Measurements from ENCODE around the gene MITD1. TPM values are rescaled to one million over a fixed set of nuclear protein-coding genes. Genes with fewer than 3 reads are reported as not detected.
"Not testable (repeated sequence)": the region's sequence is repeated elsewhere in the genome, so short reads cannot be mapped to it uniquely, and the experiment has no call there.

The MITD1 gene
- polyA plus RNA-seq, 5 donors: 39.8 to 65.9 (median 58.2) TPM

- DNase-seq: no peak
Measured at GRCh38 chr2:99158599-99158998, 22.3 kb downstream of the MITD1 start.

GRCh38 chr2:99156891-99157290, 24.0 kb downstream of the MITD1 start:
- DNase-seq: no peak

GRCh38 chr2:99154643-99155536, 26.0 kb downstream of the MITD1 start, which contains the start of the genes LIPT1 and TSGA10:
LIPT1 (plus strand) TSS chr2:99154967; CDS start chr2:99161958, 6,991 bp downstream.
TSGA10 (minus strand) TSS chr2:99154942; CDS start chr2:99109439, 45,503 bp downstream.
- peak; percentile 91 to 92 for DNase-seq

GRCh38 chr2:99153921-99154604, 26.8 kb downstream of the MITD1 start:
- DNase-seq: no peak

- no peak for DNase-seq
Measured at GRCh38 chr2:99152199-99152895, 28.5 kb downstream of the MITD1 start.

GRCh38 chr2:99150706-99151105, 30.2 kb downstream of the MITD1 start:
- no peak for DNase-seq

- DNase-seq: peak; percentile 88 to 90
Measured at GRCh38 chr2:99141110-99142108, 39.4 kb downstream of the MITD1 start, which contains the start of gene C2orf15. C2orf15 (plus strand) TSS chr2:99141707; CDS start chr2:99150559, 8,852 bp downstream.

- DNase-seq: no peak
Measured at GRCh38 chr2:99140860-99141109, 40.1 kb downstream of the MITD1 start.

GRCh38 chr2:99140056-99140859, 40.6 kb downstream of the MITD1 start:
- no peak for DNase-seq

- DNase-seq: no peak
Measured at GRCh38 chr2:99139003-99139402, 41.9 kb downstream of the MITD1 start.

- DNase-seq: not testable (repeated sequence)
Measured at GRCh38 chr2:99135044-99135556, 45.8 kb downstream of the MITD1 start.

- no peak for DNase-seq
Measured at GRCh38 chr2:99127981-99128380, 52.9 kb downstream of the MITD1 start.

Other genes with a start within 250 kb of the MITD1 start
- 1 to 10 TPM; 3.2 to 7.2 (median 5.3) TPM for gene CRACDL, start 244.8 kb downstream of the MITD1 start, polyA plus RNA-seq (ENCODE audit: insufficient read depth in 1 of 5, insufficient read length in 5 of 5, low replicate concordance in 1 of 5)
- 1 to 10 TPM; 5.2 to 8.3 (median 8.1) TPM for gene C2orf15, start 39.4 kb downstream of the MITD1 start, polyA plus RNA-seq (ENCODE audit: insufficient read depth in 1 of 5, insufficient read length in 5 of 5, low replicate concordance in 1 of 5)
- gene TSGA10, start 26.1 kb downstream of the MITD1 start, polyA plus RNA-seq (ENCODE audit: insufficient read depth in 1 of 5, insufficient read length in 5 of 5, low replicate concordance in 1 of 5): 10 to 100 TPM; 10.5 to 19.0 (median 16.0) TPM
- gene LIPT1, start 26.1 kb downstream of the MITD1 start, polyA plus RNA-seq (ENCODE audit: insufficient read depth in 1 of 5, insufficient read length in 5 of 5, low replicate concordance in 1 of 5): 10 to 100 TPM; 15.1 to 21.1 (median 17.4) TPM
- 10 to 100 TPM; 42.2 to 63.6 (median 55.3) TPM for gene MRPL30, start 126 bp upstream of the MITD1 start, polyA plus RNA-seq (ENCODE audit: insufficient read depth in 1 of 5, insufficient read length in 5 of 5, low replicate concordance in 1 of 5)
- gene LYG2, start 74.6 kb upstream of the MITD1 start, polyA plus RNA-seq (ENCODE audit: insufficient read depth in 1 of 5, insufficient read length in 5 of 5, low replicate concordance in 1 of 5): under 1 TPM; 0.34 to 0.80 (median 0.64) TPM
- 1 to 10 TPM; 1.7 to 3.4 (median 2.5) TPM for gene LYG1, start 120.1 kb upstream of the MITD1 start, polyA plus RNA-seq (ENCODE audit: insufficient read depth in 1 of 5, insufficient read length in 5 of 5, low replicate concordance in 1 of 5)
- gene TXNDC9, start 155.3 kb upstream of the MITD1 start, polyA plus RNA-seq (ENCODE audit: insufficient read depth in 1 of 5, insufficient read length in 5 of 5, low replicate concordance in 1 of 5): 10 to 100 TPM; 33.5 to 48.9 (median 36.4) TPM
- 10 to 100 TPM; 56.7 to 69.3 (median 64.3) TPM for gene EIF5B, start 156.3 kb upstream of the MITD1 start, polyA plus RNA-seq (ENCODE audit: insufficient read depth in 1 of 5, insufficient read length in 5 of 5, low replicate concordance in 1 of 5)

All from right lung (tissue), 5 donors.